ENCODE data around the gene LRP8. TPM values are rescaled to one million over a fixed set of nuclear protein-coding genes. Genes with fewer than 3 reads are reported as not detected.

Gene LRP8
- total and polyA plus RNA-seq, 9 of the 15 experiments (the other 6 are each of a cell fraction or from before 2014, with no cell fraction given): 7.1 to 56.1 (median 31.3) TPM

- peak; percentile 56 for TF ChIP-seq MGA (IDR thresholded peaks at IDR 0.05)
- TF ChIP-seq MTA3 (IDR thresholded peaks at IDR 0.05; ENCODE audit: borderline replicate concordance): 0 out of 2 replicates have a peak, but pooled peaks have one; percentile 22
- TF ChIP-seq ZNF384 (IDR thresholded peaks at IDR 0.05; ENCODE audit: low read depth, low read length): no peak
- TF ChIP-seq KDM5B (IDR thresholded peaks at IDR 0.05; ENCODE audit: insufficient replicate concordance, low read depth, low read length): peak; percentile 27
- TF ChIP-seq NFXL1 (CRISPR knock-in tag; IDR thresholded peaks at IDR 0.05): no peak
- no peak for TF ChIP-seq TAL1 (IDR thresholded peaks at IDR 0.05)
- 0 out of 2 replicates have a peak, but pooled peaks have one; percentile 22 for TF ChIP-seq ZNF431 (CRISPR knock-in tag; IDR thresholded peaks at IDR 0.05)
- 0 out of 2 replicates have a peak, but pooled peaks have one; percentile 27 for TF ChIP-seq E2F3 (CRISPR knock-in tag; IDR thresholded peaks at IDR 0.05)
- TF ChIP-seq ZNF589 (CRISPR knock-in tag; IDR thresholded peaks at IDR 0.05; ENCODE audit: low read depth): peak; percentile 14; the same call in 1 of the 2 replicates
- 0 out of 2 replicates have a peak, but pooled peaks have one; percentile 43 for TF ChIP-seq ETV5 (CRISPR knock-in tag; IDR thresholded peaks at IDR 0.05; ENCODE audit: low read depth)
- TF ChIP-seq SMARCC2 (IDR thresholded peaks at IDR 0.05; ENCODE audit: low read depth): 0 out of 2 replicates have a peak, but pooled peaks have one; percentile 60
- no peak for TF ChIP-seq PCBP2 (IDR thresholded peaks at IDR 0.05; ENCODE audit: low read depth, low read length, poor library complexity, severe bottlenecking)
- TF ChIP-seq CBFB (CRISPR knock-in tag; IDR thresholded peaks at IDR 0.05): 0 out of 2 replicates have a peak, but pooled peaks have one; percentile 65
- peak; percentile 3 for TF ChIP-seq U2AF1 (optimal IDR thresholded peaks at IDR 0.05; ENCODE audit: low read depth, low read length)
- peak; percentile 28; the same call in 1 of the 2 replicates for TF ChIP-seq ZNF12 (CRISPR knock-in tag; IDR thresholded peaks at IDR 0.05)
- 0 out of 2 replicates have a peak, but pooled peaks have one; percentile 11 for TF ChIP-seq NFIC (IDR thresholded peaks at IDR 0.05)
- TF ChIP-seq CCNT2 (IDR thresholded peaks at IDR 0.05; ENCODE audit: borderline replicate concordance, extremely low read depth, insufficient read length, low read depth, low read length): peak; percentile 12
Measured at GRCh38 chr1:53325326-53326087, 2.4 kb downstream of the LRP8 start (continued).

All from K562 (cell line).